Central memory CD4-positive, alpha-beta T cell (primary cell): ENCODE data around the gene CRYGS.
"Not testable (repeated sequence)": the region's sequence is repeated elsewhere in the genome, so short reads cannot be mapped to it uniquely, and the experiment has no call there.

Experiments
- DNase-seq: peaks from one replicate; pipeline ENCODE4 v3.0.0; 2022
- total RNA-seq, 3 experiments: gene quantifications; one replicate each; lab custom pipeline; 2026; lab: John Stamatoyannopoulos, UW

CRYGS gene
- 2.3 to 5.8 (median 2.5) reads per million in 3 experiments for total RNA-seq

DNA sequence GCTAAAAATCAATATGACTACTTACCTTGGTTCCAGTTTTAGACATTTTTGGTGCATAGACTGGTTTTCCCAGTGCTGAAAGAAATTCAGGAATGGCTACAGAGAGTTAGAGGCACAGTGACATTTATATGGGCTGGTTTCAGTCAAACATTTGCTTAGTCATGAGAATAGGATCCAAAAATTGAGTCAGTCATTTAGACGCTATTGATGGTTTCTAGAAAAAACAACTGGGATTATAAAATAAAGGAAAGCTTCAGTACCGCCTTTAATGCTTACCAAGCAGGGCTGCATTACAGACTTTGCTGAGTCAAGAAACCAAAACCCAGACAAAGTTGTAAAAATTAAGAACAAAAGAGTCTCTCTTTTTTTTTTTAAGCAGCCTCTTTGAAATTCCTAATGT lies at the start of gene CRYGS:
Gene CRYGS, minus strand, starts transcription at position 100 of the 400 bp plus-strand sequence. Its CDS starts 54 bp downstream, at position 46.
- DNase-seq: no peak

DNA sequence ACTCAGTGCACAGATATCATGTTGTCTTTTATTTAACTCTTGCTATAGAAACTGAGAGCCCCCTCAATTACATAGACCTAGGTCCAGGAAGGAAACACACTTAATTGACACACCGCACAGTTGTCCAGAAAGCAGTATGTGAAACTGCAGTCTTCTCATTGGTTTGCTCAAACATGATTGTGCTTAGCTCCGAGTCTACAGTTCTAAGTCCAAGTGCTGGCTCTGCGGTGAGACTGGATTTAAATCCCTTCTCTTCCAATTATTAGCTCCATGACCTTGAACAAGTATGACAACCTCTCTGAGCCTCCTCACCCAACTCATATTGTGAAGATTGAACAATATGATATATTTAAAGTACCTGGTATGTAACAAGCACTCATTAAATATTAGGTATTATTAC lies 49.7 kb upstream of the CRYGS start:
- no peak for DNase-seq

DNA sequence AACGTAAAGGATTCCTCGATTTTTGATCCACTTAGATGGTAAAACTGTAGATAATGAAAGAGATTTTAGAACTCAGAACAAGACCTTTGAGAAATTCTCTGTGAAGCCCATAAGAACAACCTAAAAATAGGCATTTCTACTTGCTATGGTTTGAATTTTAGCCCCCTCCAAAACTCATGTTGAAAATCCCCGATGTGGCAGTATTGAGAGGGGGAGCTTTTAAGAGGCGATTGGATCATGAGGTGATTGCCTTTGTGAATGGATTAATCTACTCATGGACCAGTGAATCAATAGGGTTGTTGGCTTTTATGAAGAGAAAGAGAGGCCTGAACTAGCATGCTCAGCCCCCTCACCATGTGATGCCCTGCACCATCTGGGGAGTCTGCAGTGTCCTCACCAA lies 48.5 kb upstream of the CRYGS start:
- DNase-seq: no peak

DNA sequence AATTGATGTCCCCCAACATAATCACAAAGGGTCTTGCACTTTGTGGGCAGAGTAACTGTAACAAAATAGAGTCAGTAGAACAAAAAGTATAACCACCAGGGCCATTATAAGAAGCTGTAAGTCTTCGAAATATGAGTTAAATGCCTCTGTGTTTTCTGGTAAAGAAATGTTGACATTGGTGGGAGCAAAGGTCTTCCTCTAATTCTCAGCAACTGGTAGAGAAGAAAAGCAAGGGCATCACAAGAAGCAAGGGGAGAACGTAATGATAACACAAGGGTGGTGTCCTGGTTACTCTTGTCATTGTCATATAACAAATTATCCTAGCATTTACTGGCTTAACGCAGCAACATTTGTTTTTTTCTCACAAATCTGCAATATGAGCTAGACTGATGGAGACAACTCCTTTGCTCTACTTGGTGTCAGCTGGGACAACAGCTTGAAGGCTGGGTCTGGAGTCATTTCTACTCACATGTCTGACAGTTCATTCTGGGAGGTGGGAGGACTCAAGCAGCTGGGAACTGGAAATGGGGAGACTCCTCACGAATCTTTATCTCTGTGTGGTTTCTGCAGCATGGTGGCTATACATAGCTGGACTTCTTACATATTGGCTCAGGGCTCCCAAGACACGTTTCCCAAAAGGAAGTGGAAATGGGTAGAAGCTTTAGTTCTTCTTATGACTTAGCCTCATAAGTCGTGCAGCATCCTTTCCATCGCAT lies 46.6 kb upstream of the CRYGS start:
- no peak for DNase-seq

DNA sequence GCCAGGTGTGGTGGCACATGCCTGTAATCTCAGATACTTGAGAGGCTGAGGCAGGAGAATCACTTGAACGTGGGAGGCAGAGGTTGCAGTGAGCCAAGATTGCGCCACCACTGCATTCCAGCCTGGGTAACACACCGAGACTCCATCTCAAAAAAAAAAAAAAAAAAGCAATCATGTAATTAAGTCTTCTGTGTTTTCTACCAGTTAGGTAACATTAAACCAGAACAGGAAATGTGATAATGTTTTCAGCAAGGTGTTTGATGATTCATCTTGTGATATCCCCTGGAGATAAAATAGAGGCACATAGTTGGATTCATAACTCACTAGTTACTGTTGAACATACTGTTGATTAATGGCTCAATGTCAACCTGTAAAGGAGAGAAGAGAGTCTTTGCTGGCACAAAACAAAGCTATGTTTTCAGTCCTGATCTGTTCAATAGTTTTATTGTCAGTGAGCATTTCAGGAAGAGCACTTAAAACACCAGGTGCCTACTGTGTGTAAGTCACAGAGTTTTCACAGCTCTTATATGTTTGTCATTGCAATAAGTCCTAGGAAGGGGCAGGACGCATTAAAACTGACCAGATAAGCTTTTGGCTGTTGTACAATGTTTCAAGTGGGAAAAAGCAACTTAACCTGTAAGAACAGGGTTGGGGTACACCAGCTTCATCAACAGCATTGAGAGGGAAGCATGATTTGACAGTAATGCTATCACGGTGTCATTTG lies 45.8 kb upstream of the CRYGS start:
- peak; percentile 41 for DNase-seq

DNA sequence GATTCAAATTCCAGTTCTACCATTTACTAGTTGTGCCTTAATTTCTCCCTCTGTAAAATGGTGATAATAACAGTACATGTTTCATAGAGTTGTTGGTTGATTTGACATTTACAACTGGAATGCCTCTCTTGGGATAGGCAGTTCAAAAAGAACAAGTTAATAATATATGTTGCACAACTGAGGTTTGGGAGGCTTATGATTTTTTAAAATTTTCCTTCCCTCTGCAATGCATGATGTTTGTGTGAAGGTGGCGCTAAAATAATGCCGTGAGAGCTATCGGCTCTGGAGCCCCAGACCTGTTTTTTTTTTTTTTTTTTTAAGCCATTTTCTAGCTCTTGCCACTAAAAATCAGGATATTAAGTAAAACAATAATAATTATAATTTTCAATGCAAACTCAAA lies 44.9 kb upstream of the CRYGS start:
- DNase-seq: no peak

DNA sequence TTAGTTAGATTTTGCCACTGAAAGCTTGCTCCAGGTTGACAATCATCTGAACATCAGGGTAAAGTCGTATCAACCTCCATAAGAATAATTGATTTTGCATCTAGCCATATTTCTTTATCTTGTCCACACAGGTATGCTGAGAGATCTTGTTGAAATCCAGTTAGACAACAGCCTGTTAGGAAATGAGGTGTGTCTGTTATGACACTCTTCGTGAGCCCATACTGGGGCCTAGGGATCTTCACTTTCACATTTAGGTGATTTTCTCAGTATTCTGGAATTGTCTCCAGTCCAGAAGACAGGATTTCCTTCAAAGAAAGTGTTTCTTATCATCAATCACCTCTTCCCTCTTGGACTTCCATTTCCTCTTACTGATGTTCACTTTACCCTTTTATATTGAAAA lies 44.5 kb upstream of the CRYGS start:
- DNase-seq: no peak

DNA sequence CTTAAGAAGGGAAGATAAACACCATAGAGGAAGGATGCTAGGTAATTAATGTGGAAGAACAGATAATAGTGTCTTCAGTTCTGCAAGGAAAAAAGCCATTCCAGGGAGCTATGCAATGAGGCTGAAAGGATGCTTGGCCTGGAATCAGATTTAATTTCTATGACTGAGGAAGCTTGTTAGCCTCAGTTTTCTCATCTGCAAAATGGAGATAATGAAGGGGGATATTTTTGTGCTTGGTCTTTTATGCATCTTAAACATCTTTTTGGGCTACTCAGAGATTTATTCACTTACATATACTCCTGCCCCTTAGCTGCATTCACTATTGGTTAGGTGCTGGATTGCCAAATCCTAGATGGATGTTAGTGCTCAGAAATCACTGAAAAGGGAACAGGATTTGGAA lies 43.0 kb upstream of the CRYGS start:
- DNase-seq: no peak

DNA sequence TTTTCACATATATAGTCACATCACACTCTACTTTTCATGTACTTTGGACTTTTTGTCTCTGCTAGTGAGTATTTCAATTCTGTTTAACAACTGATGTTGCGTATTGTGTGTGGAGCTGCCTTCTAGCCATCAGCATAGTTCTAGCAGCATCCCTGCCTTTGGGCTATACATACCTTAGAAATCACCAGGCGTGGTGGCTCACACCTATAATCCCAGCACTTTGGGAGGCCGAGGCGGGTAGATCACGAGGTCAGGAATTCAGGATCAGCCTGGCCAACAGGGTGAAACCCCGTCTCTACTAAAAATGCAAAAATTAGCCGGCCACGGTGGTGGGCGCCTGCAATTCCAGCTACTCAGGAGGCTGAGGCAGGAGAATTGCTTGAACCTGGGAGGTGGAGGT lies 42.1 kb upstream of the CRYGS start:
- not testable (repeated sequence) for DNase-seq

DNA sequence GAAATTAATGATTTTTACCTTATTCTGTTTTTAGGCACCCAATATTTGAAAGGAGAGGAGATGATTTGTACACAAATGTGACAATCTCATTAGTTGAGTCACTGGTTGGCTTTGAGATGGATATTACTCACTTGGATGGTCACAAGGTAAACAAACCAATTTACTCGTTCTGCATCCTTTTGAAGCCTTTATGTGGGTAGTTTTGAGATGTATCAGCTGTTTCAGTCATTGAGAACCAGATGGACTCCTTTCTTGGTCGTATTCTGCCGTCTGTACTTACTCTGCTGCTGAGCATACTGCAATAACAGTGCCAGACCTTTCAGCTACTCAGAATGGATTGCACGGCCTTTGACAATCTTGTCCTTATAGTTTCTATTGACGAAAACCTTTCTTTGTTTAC lies 39.7 kb upstream of the CRYGS start:
- no peak for DNase-seq

DNA sequence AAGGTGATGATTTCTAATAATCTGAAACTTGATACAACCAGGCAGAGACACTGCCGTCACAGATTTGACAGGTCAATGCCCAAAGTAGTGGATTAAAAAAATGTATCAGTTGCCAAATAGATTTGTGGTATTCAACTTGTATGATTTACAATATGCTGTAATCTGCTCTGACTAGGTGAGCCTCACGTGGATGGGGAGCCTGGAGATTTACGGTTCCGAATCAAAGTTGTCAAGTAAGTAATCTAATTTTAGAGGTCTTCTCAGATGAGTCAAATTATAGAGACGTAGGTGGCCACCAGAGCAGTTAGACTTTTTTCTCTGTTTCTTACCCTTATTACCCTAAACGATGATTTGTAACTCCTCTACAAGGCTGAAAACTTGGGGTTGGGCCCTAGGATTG lies 38.4 kb upstream of the CRYGS start:
- DNase-seq: no peak

DNA sequence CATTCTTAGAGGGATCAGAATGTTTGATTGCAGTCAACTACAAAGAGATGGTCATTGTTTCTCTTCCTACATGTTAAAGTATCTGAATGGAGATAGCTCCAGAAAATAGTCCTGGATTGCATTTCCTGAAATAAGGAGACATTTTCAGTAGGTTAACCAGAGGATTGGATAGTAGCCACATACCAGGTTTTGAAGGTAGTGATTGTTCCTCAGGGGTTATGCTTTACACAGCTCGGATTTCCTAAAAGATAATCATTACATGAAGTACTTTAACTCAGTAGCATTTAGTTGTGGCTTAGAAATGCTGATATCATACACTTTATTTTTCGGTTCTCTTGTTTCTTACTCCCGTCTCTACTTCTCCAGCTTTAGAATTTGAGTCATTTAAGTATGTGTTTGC lies 36.6 kb upstream of the CRYGS start:
- DNase-seq: no peak

DNA sequence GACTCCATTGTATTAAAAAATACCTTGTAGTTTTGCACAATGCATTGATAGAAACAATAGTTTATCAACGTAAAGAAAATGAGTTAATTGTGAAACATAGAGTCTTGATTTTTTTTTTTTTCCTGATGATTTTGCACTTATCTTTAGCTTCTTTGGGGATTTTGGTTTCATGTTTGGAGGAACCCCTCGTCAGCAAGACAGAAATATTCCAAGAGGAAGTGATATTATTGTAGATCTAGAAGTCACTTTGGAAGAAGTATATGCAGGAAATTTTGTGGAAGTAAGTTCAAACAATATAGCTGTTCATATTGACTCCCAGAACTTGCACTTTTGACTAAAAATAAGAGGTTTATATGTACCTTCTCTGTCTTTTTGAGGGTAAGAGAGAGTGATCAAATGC lies 33.3 kb upstream of the CRYGS start:
- DNase-seq: no peak

DNA sequence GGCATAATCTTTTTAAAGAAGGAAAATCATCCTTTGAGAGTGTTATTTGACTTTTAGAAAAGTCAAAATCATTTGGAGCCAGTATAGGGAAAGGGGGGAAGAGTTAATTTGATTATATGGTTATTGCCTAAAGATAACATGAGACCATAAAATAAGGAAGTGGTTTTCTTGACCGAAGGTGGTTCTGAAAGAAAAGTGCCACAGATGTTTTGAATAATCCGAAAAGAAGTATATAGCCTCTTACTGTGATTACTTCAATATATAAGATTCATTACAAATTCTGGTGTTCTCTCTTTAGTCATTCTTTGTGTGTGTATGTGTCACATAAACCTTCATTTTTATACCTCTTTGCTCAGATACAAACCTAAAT lies 27.4 kb upstream of the CRYGS start:
- no peak for DNase-seq

DNA sequence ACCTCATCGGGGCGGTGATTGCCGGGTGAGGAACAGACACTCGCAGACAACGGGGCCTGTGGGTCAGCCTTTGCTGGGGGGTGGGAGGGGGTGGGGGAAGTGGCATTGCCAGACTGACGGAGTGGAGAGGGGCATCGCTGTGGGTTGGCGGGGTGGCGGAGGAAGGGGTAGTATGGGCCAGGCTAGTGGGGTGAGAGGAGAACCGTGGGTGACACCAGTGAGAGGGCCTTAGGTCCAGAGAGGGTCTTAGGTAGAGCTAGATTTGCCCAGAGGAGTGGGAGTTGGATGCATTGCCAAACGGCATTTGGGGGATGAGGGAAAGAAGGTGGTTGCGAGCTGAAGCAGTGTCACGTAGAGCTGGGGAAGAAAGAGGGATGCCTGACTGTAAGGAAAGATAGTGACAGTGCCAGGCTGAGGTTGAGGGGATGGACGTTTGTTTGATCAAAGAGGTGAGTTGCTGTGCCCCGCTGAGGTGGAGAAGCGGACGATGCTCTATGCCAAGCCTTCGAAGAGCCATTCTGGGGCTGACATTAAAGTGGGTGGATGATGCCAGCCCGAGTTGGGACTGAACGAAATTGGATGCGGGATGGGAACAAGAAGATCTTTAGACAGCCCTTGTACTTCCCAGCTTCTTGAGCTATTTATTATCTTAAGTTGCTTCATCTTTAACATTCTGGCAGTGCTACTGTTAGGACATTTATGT lies 26.9 kb upstream of the CRYGS start:
- no peak for DNase-seq

DNA sequence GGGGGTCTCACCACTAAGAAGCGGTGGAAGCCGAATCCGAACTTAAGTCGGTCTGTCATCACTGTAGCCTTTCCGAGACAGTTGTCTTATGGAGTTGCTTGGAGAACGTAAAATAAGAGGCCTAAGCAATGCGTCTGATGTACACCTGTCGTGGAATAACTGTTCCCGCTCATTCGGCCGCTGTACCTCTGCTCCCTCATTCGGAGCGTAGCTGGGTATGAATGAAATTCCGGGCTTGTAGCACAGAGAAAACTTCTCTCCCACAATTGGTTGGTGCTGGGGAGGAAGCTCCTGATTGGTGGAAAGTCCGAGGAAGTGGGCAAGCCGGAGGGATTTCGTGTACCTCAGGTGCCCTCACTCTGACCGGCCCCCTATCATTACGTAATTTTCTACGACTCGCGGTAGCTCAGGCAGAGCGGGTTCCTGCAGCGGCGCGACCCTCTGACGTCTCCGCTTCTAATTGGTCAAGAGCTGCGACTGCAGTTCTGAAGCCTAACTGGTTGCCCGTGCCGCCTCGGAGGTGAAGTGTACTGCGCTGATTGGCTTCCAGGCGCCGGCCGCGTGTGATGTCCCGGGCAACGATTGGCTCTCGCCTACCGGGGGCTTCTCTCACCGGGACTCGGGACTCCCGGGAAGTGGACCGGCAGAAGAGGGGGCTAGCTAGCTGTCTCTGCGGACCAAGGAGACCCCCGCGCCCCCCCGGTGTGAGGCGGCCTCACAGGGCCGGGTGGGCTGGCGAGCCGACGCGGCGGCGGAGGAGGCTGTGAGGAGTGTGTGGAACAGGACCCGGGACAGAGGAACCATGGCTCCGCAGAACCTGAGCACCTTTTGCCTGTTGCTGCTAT lies 26.1 kb upstream of the CRYGS start, which contains the start of gene DNAJB11:
Gene DNAJB11, plus strand, starts transcription at position 625 of the 845 bp plus-strand sequence. Its CDS starts 178 bp downstream, at position 803.
- DNase-seq: peak; percentile 99

DNA sequence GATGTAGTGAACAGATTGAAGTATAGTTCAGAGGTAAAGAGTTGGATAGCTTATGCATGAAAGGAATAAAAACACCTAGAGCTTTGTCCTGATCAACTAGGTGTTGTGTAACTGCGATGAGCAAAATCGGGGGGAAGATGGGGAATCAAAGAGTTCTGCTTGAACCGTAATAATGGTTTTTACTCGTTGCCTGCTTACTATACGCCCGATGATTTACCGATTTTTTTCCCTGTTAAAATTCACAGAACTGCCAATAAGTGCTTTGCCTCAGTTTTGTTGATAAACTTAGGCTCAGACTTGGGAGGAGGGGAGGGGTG lies 25.6 kb upstream of the CRYGS start:
- no peak for DNase-seq

DNA sequence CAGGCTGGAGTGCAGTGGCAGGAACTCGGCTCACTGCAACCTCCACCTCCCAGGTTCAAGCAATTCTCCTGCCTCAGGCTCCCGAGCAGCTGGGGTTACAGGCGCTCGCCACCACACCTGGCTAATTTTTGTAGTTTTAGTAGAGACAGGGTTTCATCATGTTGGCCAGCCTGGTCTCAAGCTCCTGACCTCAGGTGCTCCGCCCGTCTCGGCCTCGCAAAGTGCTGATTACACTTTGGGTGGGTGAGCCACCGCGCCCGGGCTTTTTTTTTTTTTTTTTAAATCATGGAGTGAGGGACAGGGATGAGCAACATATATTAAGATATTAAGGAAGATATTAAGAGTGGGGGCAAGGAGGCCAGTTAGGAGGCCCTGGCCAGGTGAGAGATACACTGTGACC lies 25.2 kb upstream of the CRYGS start:
- DNase-seq: not testable (repeated sequence)

DNA sequence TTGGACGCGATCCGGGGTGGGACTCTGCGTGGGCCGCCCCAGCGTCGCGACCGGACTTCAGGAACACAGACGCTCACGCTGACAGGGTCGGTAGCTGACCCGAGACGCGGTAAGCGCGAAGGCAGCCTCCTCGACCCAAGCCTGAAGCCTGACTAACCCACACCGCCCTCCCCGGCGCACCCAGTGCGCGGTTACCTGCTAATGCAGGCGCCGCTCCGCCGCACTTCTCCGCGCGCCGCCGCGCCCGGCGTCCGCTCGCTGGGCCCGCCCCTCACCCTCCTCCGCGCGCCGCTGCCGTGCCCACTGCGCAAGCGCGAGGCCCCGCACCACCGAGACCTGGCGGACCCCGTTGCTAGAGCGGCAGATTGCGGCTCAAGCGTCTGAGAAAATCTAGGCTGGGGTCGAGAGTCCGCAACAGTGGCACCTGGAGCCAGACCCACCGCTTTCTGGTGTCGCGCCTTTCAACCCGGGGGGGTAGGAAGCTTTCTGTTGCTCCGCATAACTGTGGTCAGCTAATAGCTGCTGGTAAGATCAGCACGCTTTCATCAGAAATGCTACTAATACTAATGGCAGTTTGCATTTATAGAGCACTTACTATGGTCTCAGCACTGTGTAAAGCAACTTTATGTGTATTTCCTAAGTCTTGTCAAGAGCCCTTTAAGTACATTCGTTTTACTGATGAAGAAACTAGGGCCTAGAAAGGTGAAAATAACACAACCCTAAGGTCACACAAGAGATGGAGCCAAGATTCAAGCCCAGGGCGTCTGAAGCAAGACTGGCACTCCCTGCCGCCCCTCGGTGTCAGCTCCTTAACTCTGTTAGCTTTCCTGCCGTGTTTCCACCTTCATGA lies 23.1 kb upstream of the CRYGS start, which contains the start of gene TBCCD1:
Gene TBCCD1, minus strand, starts transcription at position 268 of the 850 bp plus-strand sequence. CDS start 3,010 bp downstream, outside the sequence.
- DNase-seq: peak; percentile 95

DNA sequence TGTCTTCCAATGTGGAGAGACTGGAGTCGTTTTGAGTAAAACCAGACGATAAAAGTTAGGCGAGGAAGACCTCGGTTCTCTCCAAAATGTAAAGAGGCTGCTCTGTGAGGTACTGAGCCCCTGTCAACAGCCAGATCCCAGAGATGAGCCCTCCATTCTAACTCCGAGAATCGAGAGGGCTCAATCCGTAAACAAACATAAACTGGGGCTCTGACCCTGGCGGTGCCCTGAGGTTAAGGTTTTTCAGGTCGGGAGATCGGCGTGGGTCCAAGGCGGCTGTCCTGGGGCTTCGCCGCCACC lies 22.5 kb upstream of the CRYGS start:
- DNase-seq: no peak

DNA sequence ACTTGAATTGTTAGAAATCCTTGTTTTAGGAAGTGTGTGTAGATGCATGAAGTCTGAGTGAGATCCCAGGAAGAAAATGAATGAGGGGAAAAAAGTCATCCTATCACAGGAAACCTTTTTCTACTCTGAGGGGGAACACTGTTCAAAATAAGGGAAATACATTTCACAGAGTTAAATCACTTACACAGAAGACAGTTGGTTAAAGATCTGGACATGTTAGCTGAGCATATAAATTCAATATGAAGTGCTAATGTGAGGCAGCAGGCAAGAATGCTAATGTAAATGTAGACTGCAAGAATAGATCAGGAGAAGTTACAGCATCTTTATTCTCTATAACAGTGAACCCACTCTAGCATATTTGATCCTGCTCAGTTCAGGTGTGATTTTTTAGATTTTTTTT lies 20.4 kb upstream of the CRYGS start:
- DNase-seq: no peak

DNA sequence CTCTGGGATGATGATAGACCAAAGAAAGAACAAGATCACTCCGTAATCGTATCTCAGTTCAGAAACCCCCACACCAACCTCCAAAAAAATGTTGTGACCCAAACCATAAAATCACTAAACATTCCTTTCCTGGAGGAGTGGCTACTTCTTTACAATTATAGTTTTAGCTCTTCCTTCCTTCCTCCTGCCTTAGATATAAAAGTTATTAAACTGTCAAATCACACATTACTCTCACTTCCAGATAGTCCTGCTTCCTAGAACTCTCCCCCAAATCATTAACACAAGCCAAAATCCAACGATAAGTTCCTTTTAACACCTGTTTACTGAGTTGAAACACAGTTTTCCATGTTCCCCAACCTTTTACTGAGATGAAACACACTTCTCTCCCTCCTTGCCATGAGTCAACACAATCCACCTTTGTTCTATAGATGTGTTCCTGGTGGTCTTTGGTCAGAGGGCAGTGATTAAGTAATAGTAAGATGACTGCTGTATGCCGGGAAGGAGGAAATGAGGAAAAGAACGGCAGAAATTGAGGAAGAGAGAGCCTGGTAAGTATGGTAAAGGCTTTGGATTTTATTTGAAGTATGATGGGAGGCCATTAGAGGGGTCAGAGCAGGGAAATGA lies 8.3 kb upstream of the CRYGS start:
- no peak for DNase-seq
